Stimulated activated CD8-positive, alpha-beta memory T cell treated with anti-CD3 and anti-CD28 coated beads, Interleukin-4, amount 100 ng/mL, for 48 hours (primary cell): ENCODE results near the gene SMCR8.
"Not testable (repeated sequence)": the region's sequence is repeated elsewhere in the genome, so short reads cannot be mapped to it uniquely, and the experiment has no call there.

ENCODE experiments used
- DNase-seq: peaks from one replicate; pipeline ENCODE4 v3.0.0-alpha.2; 2020

Gene SMCR8

GRCh38 chr17:18319604-18320256 is 4.6 kb downstream of the SMCR8 start:
- DNase-seq: no peak

- DNase-seq: no peak
These were observed 5.2 kb downstream of the SMCR8 start for GRCh38 chr17:18320301-18320700.

- no peak for DNase-seq
These were observed 6.2 kb downstream of the SMCR8 start for GRCh38 chr17:18321309-18321708.

- no peak for DNase-seq
These were observed 7.4 kb downstream of the SMCR8 start for GRCh38 chr17:18322522-18322921.

- no peak for DNase-seq
These were observed 7.9 kb downstream of the SMCR8 start for GRCh38 chr17:18323007-18323406.

GRCh38 chr17:18323507-18324139 is 8.5 kb downstream of the SMCR8 start:
- no peak for DNase-seq

- no peak for DNase-seq
These were observed 9.3 kb downstream of the SMCR8 start for GRCh38 chr17:18324140-18325050.

GRCh38 chr17:18326039-18326438 is 10.9 kb downstream of the SMCR8 start:
- no peak for DNase-seq

- no peak for DNase-seq
These were observed 11.5 kb downstream of the SMCR8 start for GRCh38 chr17:18326572-18326971.

- no peak for DNase-seq
These were observed 12.0 kb downstream of the SMCR8 start for GRCh38 chr17:18327093-18327492.

- DNase-seq: no peak
These were observed 12.5 kb downstream of the SMCR8 start for GRCh38 chr17:18327556-18327955.

- no peak for DNase-seq
These were observed 13.6 kb downstream of the SMCR8 start for GRCh38 chr17:18328643-18329204.

- no peak for DNase-seq
These were observed 16.8 kb downstream of the SMCR8 start for GRCh38 chr17:18331879-18332278.

GRCh38 chr17:18332909-18333489 is 17.9 kb downstream of the SMCR8 start:
- no peak for DNase-seq

GRCh38 chr17:18338158-18338557 is 23.1 kb downstream of the SMCR8 start:
- not testable (repeated sequence) for DNase-seq

GRCh38 chr17:18339933-18340332 is 24.8 kb downstream of the SMCR8 start:
- DNase-seq: no peak

GRCh38 chr17:18344021-18344420 is 28.9 kb downstream of the SMCR8 start:
- DNase-seq: no peak

GRCh38 chr17:18353541-18353940 is 38.4 kb downstream of the SMCR8 start:
- no peak for DNase-seq

- DNase-seq: no peak
These were observed 41.5 kb downstream of the SMCR8 start for GRCh38 chr17:18356624-18357023.

GRCh38 chr17:18360518-18360917 is 45.4 kb downstream of the SMCR8 start:
- no peak for DNase-seq

- DNase-seq: no peak
These were observed 47.0 kb downstream of the SMCR8 start for GRCh38 chr17:18361837-18362697.

- peak; percentile 43 for DNase-seq
These were observed 47.6 kb downstream of the SMCR8 start for GRCh38 chr17:18362698-18363100.
